ENCODE measurements around the gene CBFA2T3.
"Not testable (repeated sequence)": the region's sequence is repeated elsewhere in the genome, so short reads cannot be mapped to it uniquely, and the experiment has no call there.

Gene CBFA2T3

GRCh38 chr16:89019511-89019910, 42.5 kb upstream of the CBFA2T3 start:
- no peak overlapping the region for H3K27ac ChIP-seq (ENCODE audit: low read depth, low read length)
- no peaks in the 10 kb centered on the region for H3K36me3 ChIP-seq (ENCODE audit: insufficient read depth, low read length)
- no peak overlapping the region for H3K4me3 ChIP-seq (ENCODE audit: low read depth, low read length)
- no peaks in the 10 kb centered on the region for H3K79me2 ChIP-seq (ENCODE audit: control insufficient read depth, insufficient read depth, low read length, unreplicated experiment)
- H2AFZ ChIP-seq (ENCODE audit: low read length, unreplicated experiment) = no peak overlapping the region
- peaks cover 41% of the 10 kb centered on the region for H3K27me3 ChIP-seq (ENCODE audit: insufficient read depth, low read length)
- H3K4me1 ChIP-seq (ENCODE audit: control insufficient read depth, insufficient read depth, low read length, unreplicated experiment) = no peaks in the 10 kb centered on the region

GRCh38 chr16:89018282-89019158, 41.5 kb upstream of the CBFA2T3 start:
- H3K4me1 ChIP-seq (ENCODE audit: control insufficient read depth, insufficient read depth, low read length, unreplicated experiment) = no peaks in the 10 kb centered on the region
- peaks cover 36% of the 10 kb centered on the region for H3K27me3 ChIP-seq (ENCODE audit: insufficient read depth, low read length)
- H3K36me3 ChIP-seq (ENCODE audit: insufficient read depth, low read length) = no peaks in the 10 kb centered on the region
- no peak overlapping the region for H2AFZ ChIP-seq (ENCODE audit: low read length, unreplicated experiment)
- no peaks in the 10 kb centered on the region for H3K79me2 ChIP-seq (ENCODE audit: control insufficient read depth, insufficient read depth, low read length, unreplicated experiment)
- H3K27ac ChIP-seq (ENCODE audit: low read depth, low read length) = no peak overlapping the region
- no peak overlapping the region for H3K4me3 ChIP-seq (ENCODE audit: low read depth, low read length)

- no peak overlapping the region for H3K4me3 ChIP-seq (ENCODE audit: low read depth, low read length)
- no peak overlapping the region for H3K27ac ChIP-seq (ENCODE audit: low read depth, low read length)
- no peaks in the 10 kb centered on the region for H3K36me3 ChIP-seq (ENCODE audit: insufficient read depth, low read length)
- no peaks in the 10 kb centered on the region for H3K79me2 ChIP-seq (ENCODE audit: control insufficient read depth, insufficient read depth, low read length, unreplicated experiment)
- H3K27me3 ChIP-seq (ENCODE audit: insufficient read depth, low read length) = peaks cover 36% of the 10 kb centered on the region
- no peaks in the 10 kb centered on the region for H3K4me1 ChIP-seq (ENCODE audit: control insufficient read depth, insufficient read depth, low read length, unreplicated experiment)
- no peak overlapping the region for H2AFZ ChIP-seq (ENCODE audit: low read length, unreplicated experiment)
Observed at GRCh38 chr16:89017543-89018281, 40.7 kb upstream of the CBFA2T3 start.

GRCh38 chr16:89016561-89016960, 39.6 kb upstream of the CBFA2T3 start:
- H3K79me2 ChIP-seq (ENCODE audit: control insufficient read depth, insufficient read depth, low read length, unreplicated experiment); H3K27ac ChIP-seq (ENCODE audit: low read depth, low read length); H3K4me1 ChIP-seq (ENCODE audit: control insufficient read depth, insufficient read depth, low read length, unreplicated experiment); H2AFZ ChIP-seq (ENCODE audit: low read length, unreplicated experiment); H3K36me3 ChIP-seq (ENCODE audit: insufficient read depth, low read length); H3K4me3 ChIP-seq (ENCODE audit: low read depth, low read length): not testable (repeated sequence)
- H3K27me3 ChIP-seq (ENCODE audit: insufficient read depth, low read length) = peaks cover 28% of the 10 kb centered on the region

- no peaks in the 10 kb centered on the region for H3K4me1 ChIP-seq (ENCODE audit: control insufficient read depth, insufficient read depth, low read length, unreplicated experiment)
- H3K27me3 ChIP-seq (ENCODE audit: insufficient read depth, low read length) = peaks cover 21% of the 10 kb centered on the region
Observed at GRCh38 chr16:89015271-89015859, 38.4 kb upstream of the CBFA2T3 start.

GRCh38 chr16:89014403-89015230, 37.6 kb upstream of the CBFA2T3 start:
- Histone ChIP-seq H3K27ac (ENCODE audit: low read depth, low read length) (no peak overlapping the region), H3K79me2 (ENCODE audit: control insufficient read depth, insufficient read depth, low read length, unreplicated experiment) (no peaks in the 10 kb centered on the region), H2AFZ (ENCODE audit: low read length, unreplicated experiment) (no peak overlapping the region)

More at GRCh38 chr16:89015271-89015859, 38.4 kb upstream of the CBFA2T3 start:
- Histone ChIP-seq H2AFZ (ENCODE audit: low read length, unreplicated experiment) (no peak overlapping the region), H3K4me3 (ENCODE audit: low read depth, low read length) (no peak overlapping the region), H3K79me2 (ENCODE audit: control insufficient read depth, insufficient read depth, low read length, unreplicated experiment) (no peaks in the 10 kb centered on the region), H3K27ac (ENCODE audit: low read depth, low read length) (no peak overlapping the region), H3K36me3 (ENCODE audit: insufficient read depth, low read length) (no peaks in the 10 kb centered on the region)

GRCh38 chr16:89013692-89014402, 36.8 kb upstream of the CBFA2T3 start:
- H2AFZ ChIP-seq (ENCODE audit: low read length, unreplicated experiment) = no peak overlapping the region
- H3K4me3 ChIP-seq (ENCODE audit: low read depth, low read length) = no peak overlapping the region
- no peak overlapping the region for H3K27ac ChIP-seq (ENCODE audit: low read depth, low read length)
- H3K4me1 ChIP-seq (ENCODE audit: control insufficient read depth, insufficient read depth, low read length, unreplicated experiment) = no peaks in the 10 kb centered on the region
- peaks cover 16% of the 10 kb centered on the region for H3K27me3 ChIP-seq (ENCODE audit: insufficient read depth, low read length)
- H3K79me2 ChIP-seq (ENCODE audit: control insufficient read depth, insufficient read depth, low read length, unreplicated experiment) = no peaks in the 10 kb centered on the region
- no peaks in the 10 kb centered on the region for H3K36me3 ChIP-seq (ENCODE audit: insufficient read depth, low read length)

More at GRCh38 chr16:89014403-89015230, 37.6 kb upstream of the CBFA2T3 start:
- H3K4me1 ChIP-seq (ENCODE audit: control insufficient read depth, insufficient read depth, low read length, unreplicated experiment) = no peaks in the 10 kb centered on the region
- H3K4me3 ChIP-seq (ENCODE audit: low read depth, low read length) = no peak overlapping the region
- H3K36me3 ChIP-seq (ENCODE audit: insufficient read depth, low read length) = no peaks in the 10 kb centered on the region
- H3K27me3 ChIP-seq (ENCODE audit: insufficient read depth, low read length) = peaks cover 20% of the 10 kb centered on the region

- H3K79me2 ChIP-seq (ENCODE audit: control insufficient read depth, insufficient read depth, low read length, unreplicated experiment) = no peaks in the 10 kb centered on the region
- H3K4me1 ChIP-seq (ENCODE audit: control insufficient read depth, insufficient read depth, low read length, unreplicated experiment) = no peaks in the 10 kb centered on the region
- H2AFZ ChIP-seq (ENCODE audit: low read length, unreplicated experiment) = no peak overlapping the region
- H3K27ac ChIP-seq (ENCODE audit: low read depth, low read length) = no peak overlapping the region
- peaks cover 9% of the 10 kb centered on the region for H3K27me3 ChIP-seq (ENCODE audit: insufficient read depth, low read length)
- H3K36me3 ChIP-seq (ENCODE audit: insufficient read depth, low read length) = no peaks in the 10 kb centered on the region
- no peak overlapping the region for H3K4me3 ChIP-seq (ENCODE audit: low read depth, low read length)
Observed at GRCh38 chr16:89013111-89013510, 36.1 kb upstream of the CBFA2T3 start.

GRCh38 chr16:89012622-89012995, 35.6 kb upstream of the CBFA2T3 start:
- Histone ChIP-seq H2AFZ (ENCODE audit: low read length, unreplicated experiment) (no peak overlapping the region), H3K27me3 (ENCODE audit: insufficient read depth, low read length) (peaks cover 4% of the 10 kb centered on the region; the same call in 1 of the 2 replicates), H3K79me2 (ENCODE audit: control insufficient read depth, insufficient read depth, low read length, unreplicated experiment) (no peaks in the 10 kb centered on the region), H3K4me3 (ENCODE audit: low read depth, low read length) (no peak overlapping the region), H3K4me1 (ENCODE audit: control insufficient read depth, insufficient read depth, low read length, unreplicated experiment) (no peaks in the 10 kb centered on the region), H3K36me3 (ENCODE audit: insufficient read depth, low read length) (no peaks in the 10 kb centered on the region), H3K27ac (ENCODE audit: low read depth, low read length) (no peak overlapping the region)

Measured in ACC112 (cell line).